Activated naive CD8-positive, alpha-beta T cell treated with anti-CD3 and anti-CD28 coated beads, Interleukin-2, amount 50 U/mL, for 24 hours (primary cell): ENCODE results near the gene ZHX3.

Experiments used
- ATAC-seq: fragments of 150-1000 bp; cut with Tn5 transposase; one replicate; pipeline ENCODE4 v1.10.0; 2021
- DNase-seq: peaks from one replicate; pipeline ENCODE4 v3.0.0; 2021
- H3K27ac Mint-ChIP-seq: one replicate; pipeline ENCODE4 v1.8.0; 2021; ENCODE audit warnings: mild to moderate bottlenecking, mixed read lengths
- H3K27me3 Mint-ChIP-seq: one replicate; pipeline ENCODE4 v1.8.0; 2021; ENCODE audit warnings: mixed read lengths
- H3K36me3 Mint-ChIP-seq: one replicate; pipeline ENCODE4 v1.8.0; 2021; ENCODE audit warnings: low read depth, mixed read lengths
- H3K4me1 Mint-ChIP-seq: one replicate; pipeline ENCODE4 v1.8.0; 2021; ENCODE audit warnings: mixed read lengths
- H3K4me3 Mint-ChIP-seq: one replicate; pipeline ENCODE4 v1.8.0; 2021; ENCODE audit warnings: mild to moderate bottlenecking, moderate library complexity, mixed read lengths
- H3K9me3 Mint-ChIP-seq: one replicate; pipeline ENCODE4 v1.8.0; 2021; ENCODE audit warnings: mixed read lengths

The ZHX3 gene

GRCh38 chr20:41229259-41229658 is 88.3 kb downstream of the ZHX3 start:
- Mint-ChIP-seq H3K27ac (no peak overlapping the region), H3K36me3 (no peaks in the 10 kb centered on the region), H3K4me3 (no peak overlapping the region), H3K27me3 (no peaks in the 10 kb centered on the region), H3K4me1 (peaks cover 31% of the 10 kb centered on the region), H3K9me3 (no peaks in the 10 kb centered on the region)
- DNase-seq (no peak), ATAC-seq (no peak)

GRCh38 chr20:41228858-41229257 is 88.7 kb downstream of the ZHX3 start:
- Mint-ChIP-seq H3K27ac (no peak overlapping the region), H3K9me3 (no peaks in the 10 kb centered on the region), H3K4me1 (peaks cover 27% of the 10 kb centered on the region), H3K36me3 (no peaks in the 10 kb centered on the region), H3K4me3 (no peak overlapping the region), H3K27me3 (no peaks in the 10 kb centered on the region)
- ATAC-seq, result no peak
- DNase-seq, result no peak

- H3K36me3 Mint-ChIP-seq, result no peaks in the 10 kb centered on the region
- peaks cover 4% of the 10 kb centered on the region for H3K4me1 Mint-ChIP-seq
- no peaks in the 10 kb centered on the region for H3K9me3 Mint-ChIP-seq
- H3K4me3 Mint-ChIP-seq, result no peak overlapping the region
- H3K27me3 Mint-ChIP-seq, result no peaks in the 10 kb centered on the region
- DNase-seq, result no peak
- no peak for ATAC-seq
- H3K27ac Mint-ChIP-seq, result no peak overlapping the region
These were observed 91.1 kb downstream of the ZHX3 start for GRCh38 chr20:41226426-41226825.

- H3K4me1 Mint-ChIP-seq, result no peaks in the 10 kb centered on the region
- no peak for ATAC-seq
- no peak for DNase-seq
- H3K36me3 Mint-ChIP-seq, result no peaks in the 10 kb centered on the region
- no peaks in the 10 kb centered on the region for H3K27me3 Mint-ChIP-seq
- no peak overlapping the region for H3K27ac Mint-ChIP-seq
- no peak overlapping the region for H3K4me3 Mint-ChIP-seq
- no peaks in the 10 kb centered on the region for H3K9me3 Mint-ChIP-seq
These were observed 92.4 kb downstream of the ZHX3 start for GRCh38 chr20:41225091-41225490.

GRCh38 chr20:41224281-41224680 is 93.2 kb downstream of the ZHX3 start:
- Mint-ChIP-seq H3K27ac (no peak overlapping the region), H3K9me3 (no peaks in the 10 kb centered on the region), H3K4me1 (no peaks in the 10 kb centered on the region), H3K27me3 (no peaks in the 10 kb centered on the region), H3K36me3 (no peaks in the 10 kb centered on the region), H3K4me3 (no peak overlapping the region)
- ATAC-seq (no peak), DNase-seq (no peak)

GRCh38 chr20:41223112-41223511 is 94.4 kb downstream of the ZHX3 start:
- Mint-ChIP-seq H3K27me3 (no peaks in the 10 kb centered on the region), H3K27ac (no peak overlapping the region), H3K4me1 (no peaks in the 10 kb centered on the region), H3K9me3 (no peaks in the 10 kb centered on the region), H3K36me3 (no peaks in the 10 kb centered on the region), H3K4me3 (no peak overlapping the region)
- DNase-seq (no peak), ATAC-seq (no peak)

- Mint-ChIP-seq H3K27ac (no peak overlapping the region), H3K27me3 (no peaks in the 10 kb centered on the region), H3K4me3 (no peak overlapping the region), H3K4me1 (no peaks in the 10 kb centered on the region), H3K36me3 (no peaks in the 10 kb centered on the region), H3K9me3 (no peaks in the 10 kb centered on the region)
- no peak for ATAC-seq
- DNase-seq, result no peak
These were observed 94.8 kb downstream of the ZHX3 start for GRCh38 chr20:41222703-41223102.

GRCh38 chr20:41222296-41222695 is 95.2 kb downstream of the ZHX3 start:
- Mint-ChIP-seq H3K27me3 (no peaks in the 10 kb centered on the region), H3K36me3 (no peaks in the 10 kb centered on the region), H3K27ac (no peak overlapping the region), H3K9me3 (no peaks in the 10 kb centered on the region), H3K4me3 (no peak overlapping the region), H3K4me1 (no peaks in the 10 kb centered on the region)
- no peak for ATAC-seq
- DNase-seq, result no peak

- ATAC-seq (no peak), DNase-seq (no peak)
- H3K4me3 Mint-ChIP-seq, result no peak overlapping the region
- no peaks in the 10 kb centered on the region for H3K36me3 Mint-ChIP-seq
- no peak overlapping the region for H3K27ac Mint-ChIP-seq
- H3K4me1 Mint-ChIP-seq, result no peaks in the 10 kb centered on the region
- H3K27me3 Mint-ChIP-seq, result no peaks in the 10 kb centered on the region
- H3K9me3 Mint-ChIP-seq, result no peaks in the 10 kb centered on the region
These were observed 95.8 kb downstream of the ZHX3 start for GRCh38 chr20:41221614-41222218.

GRCh38 chr20:41219824-41220223 is 97.7 kb downstream of the ZHX3 start:
- Mint-ChIP-seq H3K9me3 (no peaks in the 10 kb centered on the region), H3K27me3 (no peaks in the 10 kb centered on the region), H3K27ac (no peak overlapping the region), H3K4me1 (no peaks in the 10 kb centered on the region), H3K36me3 (no peaks in the 10 kb centered on the region), H3K4me3 (no peak overlapping the region)
- no peak for DNase-seq
- no peak for ATAC-seq

- no peaks in the 10 kb centered on the region for H3K36me3 Mint-ChIP-seq
- H3K27me3 Mint-ChIP-seq, result no peaks in the 10 kb centered on the region
- DNase-seq (no peak), ATAC-seq (no peak)
- no peak overlapping the region for H3K4me3 Mint-ChIP-seq
- no peak overlapping the region for H3K27ac Mint-ChIP-seq
- H3K4me1 Mint-ChIP-seq, result peaks cover under 1% of the 10 kb centered on the region
- no peaks in the 10 kb centered on the region for H3K9me3 Mint-ChIP-seq
These were observed 99.1 kb downstream of the ZHX3 start for GRCh38 chr20:41218466-41218865.

GRCh38 chr20:41217422-41217821 is 100.1 kb downstream of the ZHX3 start:
- Mint-ChIP-seq H3K27me3 (no peaks in the 10 kb centered on the region), H3K27ac (no peak overlapping the region), H3K4me3 (no peak overlapping the region), H3K9me3 (no peaks in the 10 kb centered on the region), H3K4me1 (peaks cover 8% of the 10 kb centered on the region), H3K36me3 (no peaks in the 10 kb centered on the region)
- no peak for ATAC-seq
- no peak for DNase-seq

GRCh38 chr20:41214666-41215065 is 102.9 kb downstream of the ZHX3 start:
- DNase-seq, result no peak
- Mint-ChIP-seq H3K27me3 (no peaks in the 10 kb centered on the region), H3K4me1 (peaks cover 8% of the 10 kb centered on the region), H3K4me3 (no peak overlapping the region), H3K36me3 (no peaks in the 10 kb centered on the region), H3K27ac (no peak overlapping the region), H3K9me3 (no peaks in the 10 kb centered on the region)
- ATAC-seq, result no peak

- no peaks in the 10 kb centered on the region for H3K9me3 Mint-ChIP-seq
- H3K4me1 Mint-ChIP-seq, result peaks cover 8% of the 10 kb centered on the region
- H3K36me3 Mint-ChIP-seq, result no peaks in the 10 kb centered on the region
- no peak for DNase-seq
- H3K4me3 Mint-ChIP-seq, result no peak overlapping the region
- ATAC-seq, result no peak
- no peak overlapping the region for H3K27ac Mint-ChIP-seq
- H3K27me3 Mint-ChIP-seq, result no peaks in the 10 kb centered on the region
These were observed 103.3 kb downstream of the ZHX3 start for GRCh38 chr20:41214202-41214601.

GRCh38 chr20:41213150-41213820 is 104.2 kb downstream of the ZHX3 start:
- no peak for ATAC-seq
- DNase-seq, result no peak
- Mint-ChIP-seq H3K27me3 (no peaks in the 10 kb centered on the region), H3K36me3 (no peaks in the 10 kb centered on the region), H3K4me1 (peaks cover 8% of the 10 kb centered on the region), H3K4me3 (no peak overlapping the region), H3K9me3 (no peaks in the 10 kb centered on the region), H3K27ac (no peak overlapping the region)

GRCh38 chr20:41205313-41205712 is 112.2 kb downstream of the ZHX3 start:
- ATAC-seq, result no peak
- Mint-ChIP-seq H3K27ac (no peak overlapping the region), H3K4me3 (no peak overlapping the region), H3K4me1 (no peaks in the 10 kb centered on the region), H3K36me3 (peaks cover 16% of the 10 kb centered on the region), H3K27me3 (no peaks in the 10 kb centered on the region), H3K9me3 (no peaks in the 10 kb centered on the region)
- DNase-seq, result no peak
